HG03045 (cell line): Measurements from ENCODE around the gene NEMP1.

Experiments
- ATAC-seq: cut with Tn5 transposase; IDR thresholded peaks from one replicate; pipeline ENCODE4 v1.9.1; 2021; ENCODE audit warnings: mild to moderate bottlenecking, moderate library complexity; ENCODE audit not compliant: unreplicated experiment

Gene NEMP1

DNA sequence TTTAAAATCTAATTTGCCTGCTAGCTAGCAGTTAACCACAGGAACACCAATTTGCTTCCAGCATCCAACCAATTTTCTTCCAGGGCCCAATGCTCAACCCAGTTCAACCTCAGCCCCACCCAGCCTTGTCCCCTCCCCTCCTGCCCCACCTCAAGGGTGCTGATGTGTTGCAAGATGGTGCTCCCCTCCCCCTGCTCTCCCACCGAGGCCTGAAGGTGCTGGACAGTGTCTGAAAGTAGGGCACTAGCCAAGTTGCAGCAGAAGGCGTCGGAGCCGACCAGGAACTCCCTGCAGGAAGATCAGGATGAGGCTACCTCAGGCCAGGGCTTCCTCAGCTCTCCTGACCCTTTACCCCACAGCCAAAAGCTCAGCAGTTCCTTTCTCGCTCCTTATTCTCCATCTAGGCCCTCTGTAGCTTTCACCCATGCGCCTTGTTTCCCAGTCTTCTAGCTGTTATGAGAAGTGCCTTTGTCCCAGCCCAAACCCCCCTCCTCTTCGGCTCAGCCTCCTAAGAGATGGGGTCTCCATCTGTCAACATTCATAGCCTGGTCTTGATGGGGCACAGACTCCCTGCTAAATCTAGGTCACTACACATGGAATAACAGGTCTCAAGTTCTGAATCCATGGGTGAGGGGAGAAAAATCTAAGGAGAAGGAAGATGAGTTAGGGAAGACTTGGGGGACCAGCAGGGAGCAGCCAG, 29.0 kb upstream of the NEMP1 start:
- ATAC-seq = no peak

DNA sequence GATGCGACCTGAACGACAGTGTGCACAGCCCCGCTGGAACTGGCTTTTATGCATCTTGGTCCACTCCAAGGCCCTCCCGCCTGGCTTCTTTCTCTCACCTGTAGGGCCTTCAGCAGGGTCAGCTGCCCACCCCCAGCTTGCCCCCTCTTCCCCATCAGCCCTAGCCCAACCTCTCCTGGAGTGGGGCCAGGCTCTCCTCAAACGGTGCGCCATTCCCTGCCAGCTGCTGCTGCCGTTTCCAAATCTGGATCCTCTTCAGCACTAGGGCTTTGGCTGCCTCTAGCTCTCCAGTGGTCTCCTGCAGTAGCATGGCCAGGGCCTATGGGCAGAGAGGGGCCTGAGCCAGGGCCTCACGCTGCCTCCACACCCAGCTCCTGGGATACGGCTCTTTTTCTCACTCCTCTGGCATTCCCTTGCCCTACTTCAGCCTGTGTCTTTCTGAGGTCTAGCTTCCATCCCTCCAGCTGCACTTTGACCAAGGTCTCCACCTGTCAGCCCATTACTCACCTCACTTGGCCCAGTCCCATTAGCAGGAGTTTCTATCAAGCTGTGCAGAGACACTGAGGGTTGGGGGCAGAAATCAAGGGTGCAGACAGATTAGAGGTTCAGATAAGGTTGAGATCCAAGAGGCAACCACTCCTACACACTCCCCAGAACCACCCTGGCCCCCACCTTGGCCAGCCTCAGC, 27.6 kb upstream of the NEMP1 start:
- no peak for ATAC-seq

DNA sequence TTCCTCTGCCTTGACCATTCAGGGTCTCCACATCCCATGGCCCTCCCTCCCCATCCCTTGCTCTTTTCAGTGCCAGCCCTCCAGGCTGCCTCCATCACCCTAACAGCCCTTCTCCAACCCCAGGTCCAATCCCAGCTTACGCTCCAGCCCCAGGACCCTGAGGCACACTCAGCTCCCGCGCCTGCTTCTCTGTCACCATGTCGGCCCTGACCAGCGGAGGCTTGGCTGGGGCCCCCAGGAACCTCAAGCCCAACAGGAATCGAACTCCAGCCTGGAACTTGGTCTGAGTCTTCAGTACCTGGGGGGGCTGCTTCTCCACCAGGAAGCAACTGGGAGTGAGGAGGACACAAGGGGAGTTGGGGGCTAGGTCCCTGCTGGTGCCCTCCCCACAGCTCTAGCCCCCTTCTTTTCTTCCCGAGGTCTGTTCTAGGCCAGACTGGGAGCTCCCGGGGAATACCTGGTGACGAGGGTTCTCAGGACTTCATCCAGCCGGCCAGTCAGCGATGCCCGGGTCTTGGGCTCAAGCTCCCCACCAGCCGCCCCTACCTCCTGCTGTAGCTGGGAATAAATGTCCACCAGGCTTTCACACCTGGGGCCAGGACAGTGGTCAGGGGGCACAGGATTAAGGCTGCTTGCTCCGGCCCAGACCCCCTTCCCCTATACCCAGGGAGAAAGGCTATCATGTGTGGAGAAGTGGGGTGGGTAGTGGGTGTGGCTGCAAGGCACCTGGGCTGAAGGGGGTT, 26.6 kb upstream of the NEMP1 start:
- no peak for ATAC-seq

DNA sequence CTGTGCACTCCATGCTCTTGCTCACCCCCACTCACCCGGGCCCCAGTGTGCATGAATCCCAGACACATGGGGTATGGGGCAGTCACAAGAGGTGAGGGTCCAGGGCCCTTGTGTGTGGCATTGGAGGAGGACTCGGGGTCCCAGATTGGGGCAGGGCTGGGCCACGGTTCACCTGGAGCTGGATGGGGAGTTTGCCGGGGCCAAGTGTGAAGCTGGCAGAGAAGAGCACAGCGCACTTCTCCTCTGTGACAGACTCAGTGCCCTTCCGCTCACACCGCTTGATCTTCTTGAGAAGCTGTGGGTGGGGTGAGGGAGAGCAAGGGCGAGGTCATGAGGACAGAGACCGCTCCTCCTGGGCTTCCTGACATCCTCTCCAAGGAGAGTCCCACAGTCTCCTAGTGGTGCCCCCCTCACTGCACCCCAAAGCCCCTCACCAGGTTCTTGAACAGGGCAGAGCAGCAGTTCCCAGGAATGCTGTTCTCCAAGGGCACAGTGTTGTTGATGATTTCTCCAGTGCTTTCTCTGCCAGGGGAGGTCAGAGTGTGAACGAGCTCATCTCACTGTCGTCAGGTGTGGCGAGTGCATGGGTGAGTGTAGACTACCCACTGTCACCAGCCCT, 25.8 kb upstream of the NEMP1 start:
- no peak for ATAC-seq

DNA sequence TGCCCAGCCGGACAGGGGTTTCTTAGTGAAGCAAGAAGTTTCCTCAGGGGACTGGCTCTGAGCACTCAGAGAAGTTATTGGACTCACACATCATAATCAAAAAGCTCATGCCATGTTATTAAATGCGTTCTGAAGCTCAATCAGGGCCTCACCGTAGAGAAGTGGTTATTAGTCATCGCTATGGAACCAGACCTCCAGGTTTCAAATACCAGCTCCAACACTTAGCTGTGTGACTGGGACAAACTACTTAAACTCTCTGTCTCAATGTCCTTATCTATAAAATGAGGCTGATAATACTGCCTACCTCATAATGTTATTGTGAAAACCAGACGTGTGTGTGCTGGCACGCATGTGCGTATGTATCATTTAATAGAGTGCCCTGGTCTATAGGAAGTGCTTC, 25.3 kb upstream of the NEMP1 start:
- ATAC-seq = no peak

DNA sequence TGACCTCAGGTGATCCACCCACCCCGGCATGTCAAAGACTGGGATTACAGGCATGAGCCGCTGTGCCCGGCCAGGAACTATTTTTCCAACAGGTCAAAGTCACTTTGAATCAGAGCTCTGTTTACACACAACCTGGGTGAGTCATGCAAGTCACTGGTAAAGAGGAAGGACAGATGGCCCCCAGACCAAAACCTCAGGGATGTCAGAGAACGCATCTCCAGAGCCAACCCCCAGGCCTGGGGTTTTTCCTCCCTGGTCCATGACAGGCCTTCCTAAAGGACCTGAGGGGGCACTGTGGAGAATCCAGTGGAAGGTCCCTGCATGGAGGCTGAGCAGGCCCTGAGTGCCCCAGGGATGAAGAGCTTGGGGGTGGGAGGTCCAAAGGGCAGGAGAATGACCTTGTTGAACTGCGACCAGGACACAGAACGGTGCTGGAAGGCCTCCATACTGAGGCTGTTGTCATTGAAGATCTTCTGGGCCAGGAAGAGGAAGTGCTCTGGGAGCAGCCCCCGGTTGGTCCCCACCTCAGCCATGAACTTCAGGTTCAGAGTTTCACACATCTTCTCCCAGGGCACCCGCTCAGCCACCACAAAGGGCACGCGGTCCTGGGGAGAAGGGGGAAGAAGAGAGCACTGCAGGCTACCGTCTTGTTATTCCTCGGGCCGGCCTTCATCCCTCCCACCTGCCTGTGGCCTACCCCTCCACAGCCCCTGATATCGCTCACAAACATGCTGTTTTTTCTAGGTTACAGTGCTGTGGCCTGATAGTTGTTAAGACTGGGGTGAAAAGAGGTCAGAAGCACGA, 23.5 kb upstream of the NEMP1 start:
- ATAC-seq = no peak

DNA sequence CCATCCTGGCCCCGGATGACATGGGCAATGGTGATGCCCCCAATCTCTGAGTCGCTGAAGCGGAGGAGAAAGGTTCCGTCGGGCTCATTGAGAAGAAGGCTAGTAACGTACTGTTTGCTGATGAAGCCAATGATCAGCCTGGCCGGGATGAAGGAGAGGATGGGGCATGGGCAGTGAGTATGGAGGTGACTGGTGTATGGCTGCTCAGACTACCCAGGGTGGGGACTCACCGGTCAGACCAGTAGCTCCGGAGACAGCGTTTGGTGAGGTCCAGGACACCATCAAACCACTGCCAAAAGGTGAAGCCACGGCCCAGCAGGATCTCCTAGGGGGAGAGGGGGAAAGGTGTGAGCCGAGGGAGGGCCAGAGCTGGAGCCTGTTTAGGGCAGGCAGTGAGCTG, 21.2 kb upstream of the NEMP1 start:
- no peak for ATAC-seq

DNA sequence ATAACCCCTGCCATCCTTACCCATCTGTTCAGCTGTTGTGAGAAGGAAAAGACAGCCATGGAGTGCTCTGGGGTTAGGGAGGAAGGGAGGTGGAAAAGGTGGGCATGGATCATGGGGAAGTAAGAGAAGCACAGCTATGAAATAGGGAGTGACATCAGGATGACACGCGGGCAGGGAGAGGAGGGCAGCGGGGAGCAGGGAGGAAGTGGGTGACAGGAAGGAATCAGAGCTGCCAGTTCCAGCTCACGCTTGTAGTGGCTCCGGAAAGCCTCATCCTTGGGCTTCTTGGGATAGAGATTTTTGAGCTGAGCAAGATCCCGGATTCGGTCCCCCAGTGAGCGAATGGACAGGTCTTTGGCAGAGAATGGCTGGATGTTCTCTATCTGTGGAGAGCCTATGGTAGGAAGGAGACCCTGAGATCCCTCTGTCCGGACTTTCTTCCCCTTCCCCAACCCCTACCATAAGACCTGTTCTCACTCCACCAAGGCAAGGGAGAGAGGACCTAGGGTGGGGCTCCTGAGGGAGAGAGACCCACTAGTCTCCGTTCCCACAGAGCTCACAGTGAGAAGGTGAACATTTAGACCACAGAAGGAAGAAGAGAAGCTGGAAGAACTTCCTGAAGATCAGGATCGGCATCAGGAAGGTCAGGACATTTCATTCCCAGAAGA, 20.6 kb upstream of the NEMP1 start:
- no peak for ATAC-seq

DNA sequence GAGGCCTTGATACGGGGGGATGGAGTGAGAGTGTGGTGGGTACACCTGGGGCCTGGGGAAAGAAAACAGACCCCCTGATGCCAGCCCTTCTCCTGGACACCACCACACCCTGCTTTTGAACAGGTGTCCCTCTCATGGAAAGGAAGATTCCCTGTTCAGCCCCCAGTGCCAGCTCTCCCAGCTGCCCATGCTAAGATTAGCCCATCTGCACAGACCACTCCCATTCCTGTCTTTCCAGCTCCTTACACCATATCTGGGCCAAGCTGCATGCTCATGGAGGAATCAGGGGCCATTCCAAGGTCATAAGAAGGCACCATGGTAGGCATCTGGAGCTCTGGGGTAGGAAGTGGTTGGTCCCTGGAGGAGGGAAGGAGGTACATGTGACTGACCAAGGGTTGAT, 20.0 kb upstream of the NEMP1 start:
- ATAC-seq = no peak

DNA sequence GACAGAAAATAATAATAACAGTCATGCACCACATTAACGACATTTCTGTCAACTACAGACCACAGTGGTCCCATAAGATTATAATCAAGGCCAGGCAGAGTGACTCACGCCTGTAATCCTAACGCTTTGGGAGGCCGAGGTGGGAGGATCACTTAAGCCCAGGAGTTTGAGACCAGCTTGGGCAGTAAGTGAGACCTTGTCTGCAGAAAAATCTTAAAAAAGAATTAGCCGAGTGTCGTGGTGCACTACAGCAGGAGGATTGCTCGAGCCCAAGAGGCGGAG, 18.9 kb upstream of the NEMP1 start:
- ATAC-seq = no peak

DNA sequence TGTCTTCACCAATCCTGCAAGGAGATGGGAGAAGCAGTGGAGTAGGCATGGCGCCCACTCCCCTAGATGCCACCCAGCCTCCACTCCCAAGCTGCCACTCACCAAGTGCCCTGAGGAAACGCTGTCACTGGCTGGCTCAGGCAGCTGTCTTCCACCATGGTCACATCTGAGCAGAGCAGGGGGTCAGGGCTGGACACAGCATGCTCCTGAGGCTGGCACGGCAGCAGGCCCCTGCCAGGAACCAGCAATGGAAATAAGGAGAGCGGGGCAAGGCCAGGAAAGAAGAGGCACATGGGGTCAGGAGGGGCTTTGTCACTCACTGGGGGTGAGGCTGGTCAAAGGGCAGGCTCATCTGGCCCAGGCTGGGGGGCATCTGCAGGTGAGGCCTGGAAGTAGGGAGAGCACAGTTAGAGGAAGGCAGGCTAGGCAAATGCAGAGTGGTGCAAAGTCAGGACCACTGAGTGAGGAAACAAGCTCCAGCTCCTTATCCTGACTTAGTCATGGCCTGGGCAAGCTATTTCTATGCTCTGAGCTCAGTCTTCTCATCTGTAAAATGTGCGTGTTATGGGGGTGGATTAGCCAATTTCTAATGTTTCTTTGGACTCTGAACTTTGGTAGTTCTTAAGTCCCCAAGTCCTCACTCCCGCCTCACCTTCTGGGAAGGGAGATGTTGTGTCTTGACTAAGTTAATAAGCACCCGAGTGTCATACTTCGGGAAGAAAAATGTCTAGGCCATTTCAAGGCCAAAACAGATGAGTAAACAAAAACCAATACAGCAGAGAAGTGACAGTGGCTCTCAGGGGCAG, 18.4 kb upstream of the NEMP1 start:
- no peak for ATAC-seq

DNA sequence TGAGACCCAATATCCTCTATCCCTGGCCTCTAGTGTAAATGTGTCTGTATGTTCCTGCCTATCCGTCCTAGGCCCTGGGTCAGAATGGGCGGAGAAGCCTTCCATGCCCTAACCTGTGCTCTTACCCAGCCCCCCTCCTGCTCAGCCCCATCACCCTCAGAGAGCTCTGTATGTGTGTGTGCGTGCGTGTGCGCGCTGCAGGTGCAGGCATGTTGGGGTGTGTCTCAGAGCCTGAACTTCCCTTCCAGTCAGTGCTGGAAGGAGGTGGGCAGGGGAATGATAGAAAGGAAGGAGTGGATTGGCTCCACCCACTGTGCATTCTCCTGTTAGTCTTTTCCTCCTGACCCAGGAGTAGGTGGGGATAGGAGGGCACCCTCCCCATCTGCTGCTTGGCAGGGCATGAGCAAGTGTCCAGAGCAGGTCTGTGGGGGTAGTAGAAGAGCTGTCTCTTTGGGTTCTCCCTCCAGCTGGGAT, 17.5 kb upstream of the NEMP1 start:
- no peak for ATAC-seq

DNA sequence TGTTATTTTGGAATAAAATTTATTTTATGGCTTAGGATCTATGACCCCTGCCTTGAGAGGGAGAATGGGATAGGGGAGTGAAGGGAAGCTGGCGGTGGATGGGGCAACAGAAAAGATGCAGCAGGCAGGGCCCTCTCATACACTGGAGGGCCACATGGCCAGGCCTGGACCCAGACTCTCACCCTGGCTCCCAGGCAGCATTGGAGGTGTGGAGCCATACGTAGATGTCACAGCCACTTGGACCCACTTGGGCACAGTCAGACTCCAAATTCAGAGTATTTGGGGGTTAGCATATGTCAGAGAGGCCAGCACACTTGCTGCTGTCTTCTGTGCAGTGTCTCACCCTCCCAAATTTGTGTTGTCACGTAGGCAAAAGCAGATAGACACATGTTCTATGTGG, 16.8 kb upstream of the NEMP1 start:
- no peak for ATAC-seq

DNA sequence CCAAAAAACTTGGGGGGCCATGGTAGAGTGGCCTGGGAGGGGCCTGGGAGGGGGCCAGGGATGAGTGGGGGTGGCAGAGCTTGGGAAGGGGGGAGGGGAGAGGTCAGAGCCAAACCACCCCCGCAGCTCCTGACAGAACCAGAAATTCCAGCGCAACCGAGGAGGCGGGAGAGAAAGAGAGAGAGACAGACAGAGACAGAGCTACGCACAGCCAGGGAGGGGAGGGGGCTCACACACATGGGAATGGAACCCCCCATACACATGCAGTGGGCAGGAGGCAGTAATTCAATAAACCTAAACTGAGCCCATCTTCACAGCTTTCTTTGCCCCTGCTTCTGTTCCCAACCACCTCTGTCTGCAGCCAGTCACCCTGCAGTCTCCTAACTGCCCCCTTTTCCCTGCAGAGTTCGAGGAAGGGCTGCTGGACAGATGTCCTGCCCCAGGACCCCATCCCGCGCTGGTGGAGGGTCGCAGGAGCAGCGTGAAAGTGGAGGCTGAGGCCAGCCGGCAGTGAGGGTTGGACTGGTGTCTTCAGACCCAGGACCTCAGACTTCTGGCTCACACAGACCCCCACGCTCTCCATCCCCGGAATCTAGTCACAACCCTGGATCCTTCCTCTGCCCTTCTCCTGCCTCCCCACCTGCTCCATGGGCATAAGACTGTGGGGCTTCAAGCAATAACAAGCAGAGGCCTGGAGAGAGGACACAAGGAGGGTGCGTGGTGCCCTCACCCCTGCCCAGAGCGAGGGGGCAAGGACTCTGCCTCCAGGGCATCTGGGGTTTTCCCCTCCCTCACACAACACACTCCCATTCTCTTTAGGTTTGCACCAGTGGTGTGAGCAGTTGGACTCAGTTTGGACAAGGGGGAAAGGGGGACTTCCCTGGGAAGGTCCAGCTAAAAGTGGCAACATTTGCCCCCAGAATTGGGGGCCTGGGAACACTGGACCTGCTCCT, 15.9 kb upstream of the NEMP1 start:
- no peak for ATAC-seq

DNA sequence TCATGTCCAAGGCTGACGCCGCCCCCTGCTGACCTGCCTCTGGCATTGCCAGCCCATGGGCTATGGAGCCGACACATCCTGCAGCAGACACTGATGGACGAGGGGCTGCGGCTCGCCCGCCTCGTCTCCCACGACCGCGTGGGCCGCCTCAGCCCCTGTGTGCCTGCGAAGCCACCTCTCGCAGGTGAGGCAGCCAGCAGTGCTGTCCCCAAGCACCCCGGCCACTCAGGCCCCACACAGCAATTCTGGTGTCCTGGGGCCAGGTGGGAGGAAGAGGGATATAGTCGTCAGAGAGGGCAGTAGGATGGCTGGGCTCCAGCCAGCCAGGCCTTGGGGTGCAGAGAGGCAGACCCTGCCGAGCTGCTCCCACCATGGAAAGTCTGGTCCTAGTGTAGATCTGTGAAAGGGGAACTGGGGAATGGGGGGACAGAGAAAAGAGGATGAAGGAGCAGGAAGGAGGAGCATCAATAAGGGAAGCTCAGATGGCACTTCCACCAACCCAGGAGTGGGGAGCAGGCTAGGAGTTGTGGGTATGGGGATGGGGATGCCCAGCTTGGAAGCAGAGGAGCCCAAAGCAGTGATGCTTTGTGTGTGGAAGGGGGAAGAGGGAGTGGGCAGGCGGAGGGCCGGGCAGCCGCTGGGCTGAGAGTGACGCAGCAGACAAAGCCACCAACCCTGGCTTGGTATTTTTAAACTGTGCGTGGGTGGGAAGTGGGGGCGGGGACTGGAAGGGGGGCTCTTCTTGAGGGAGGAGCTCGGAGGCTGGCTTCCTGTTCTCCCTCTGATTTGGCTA, 15.0 kb upstream of the NEMP1 start:
- no peak for ATAC-seq

DNA sequence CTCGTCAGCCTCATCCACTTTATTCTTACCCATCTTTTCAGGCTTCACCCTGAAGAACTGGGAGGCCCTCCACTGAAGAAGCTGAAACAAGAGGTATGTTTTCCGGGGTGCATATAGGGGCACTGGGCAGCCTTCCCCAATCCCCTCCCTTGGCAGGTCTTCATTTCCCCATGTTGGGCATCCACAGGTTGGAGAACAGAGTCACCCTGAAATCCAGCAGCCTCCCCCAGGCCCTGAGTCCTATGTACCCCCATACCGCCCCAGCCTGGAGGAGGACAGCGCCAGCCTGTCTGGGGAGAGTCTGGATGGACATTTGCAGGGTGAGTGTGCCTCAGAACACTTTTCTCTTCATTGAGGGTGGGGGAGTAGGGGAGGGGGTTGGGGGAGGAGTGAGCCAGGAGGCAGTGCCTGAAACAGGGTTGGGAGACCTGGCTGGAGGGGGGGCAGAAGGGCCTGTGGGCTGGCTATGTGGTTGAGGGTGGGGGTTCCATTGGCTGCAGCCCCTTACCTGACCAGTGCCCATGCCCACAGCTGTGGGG, 14.4 kb upstream of the NEMP1 start:
- ATAC-seq = no peak

DNA sequence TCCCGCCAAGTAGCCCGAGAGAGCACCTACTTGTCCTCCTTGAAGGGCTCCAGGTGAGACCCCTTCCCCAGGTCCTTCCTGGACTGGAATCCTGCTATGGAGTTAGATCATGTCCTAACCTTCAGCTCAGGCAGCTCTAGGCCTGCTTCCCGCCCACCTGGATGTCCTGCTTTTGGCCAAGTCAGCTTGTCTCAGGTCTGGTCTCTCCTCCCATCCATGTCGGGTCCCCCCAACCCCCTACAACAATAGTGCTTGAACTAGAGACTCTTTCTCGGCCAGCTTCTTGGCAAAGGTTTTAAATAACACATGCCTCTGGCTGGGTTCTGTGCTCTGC, 13.9 kb upstream of the NEMP1 start:
- ATAC-seq = no peak
